Testis (tissue), 3 donors: Measurements from ENCODE around the gene CD101. TPM values are rescaled to one million over a fixed set of nuclear protein-coding genes. Genes with fewer than 3 reads are reported as not detected.
"Not testable (repeated sequence)": the region's sequence is repeated elsewhere in the genome, so short reads cannot be mapped to it uniquely, and the experiment has no call there.

Source experiments
- DNase-seq: peaks from one replicate; pipeline ENCODE4 v3.0.0-alpha.2; 2019
- H3K27ac ChIP-seq, 2 donors: fragments of 200-600 bp; sonication (generic); one replicate each; pipeline ENCODE4 v1.5.1; 2019
- H3K27me3 ChIP-seq: fragments of 200-600 bp; sonication (generic); one replicate; pipeline ENCODE4 v1.5.1; 2019
- H3K36me3 ChIP-seq: fragments of 200-600 bp; sonication (generic); one replicate; pipeline ENCODE4 v1.5.1; 2017; ENCODE audit warnings: low read depth; ENCODE audit errors: missing control alignments
- H3K4me1 ChIP-seq: fragments of 200-600 bp; sonication (generic); one replicate; pipeline ENCODE4 v1.5.1; 2019
- H3K4me3 ChIP-seq, 2 donors: fragments of 200-600 bp; sonication (generic); one replicate each; pipeline ENCODE4 v1.5.1; 2017 to 2019
- H3K9me3 ChIP-seq: fragments of 200-600 bp; sonication (generic); one replicate; pipeline ENCODE4 v1.5.1; 2017
- CTCF ChIP-seq, 3 experiments: fragments of 450-650 bp in 2 of 3; fragments of 200-600 bp in 1 of 3; sonication (generic) in 1 of 3; IDR thresholded peaks; one replicate each; pipeline ENCODE4 v1.5.1; 2016 to 2019; ENCODE audit warnings: antibody characterized with exemption in 3 of 3, mild to moderate bottlenecking in 2 of 3, moderate library complexity in 1 of 3
- POLR2A ChIP-seq: fragments of 450-650 bp; IDR thresholded peaks from one replicate; pipeline ENCODE4 v1.6.1; 2017; ENCODE audit warnings: antibody characterized with exemption, mild to moderate bottlenecking, moderate library complexity
- WGBS, 2 donors: methylation state at CpG; one replicate each; pipeline ENCODE4 v1.1.5; 2018; 5-methylcytosine and 5-hydroxymethylcytosine counted together
- intact Hi-C: fragments of 100-400 bp; cut with DNase I; formaldehyde crosslinking; loops from one replicate; pipeline ENCODE4 v1.15.1; 2023; ENCODE audit warnings: low total_unique reads
- polyA plus RNA-seq: library from polyadenylated mRNA; stranded (reverse); fragments of 350-450 nt; fragmentation: Illumina TruSeq; extraction: RNeasy Lipid Tissue Mini Kit (QIAGEN cat#74804); gene quantifications from one replicate; pipeline ENCODE4 v1.2.3, GENCODE V29; 2014; ENCODE audit warnings: low read depth, low replicate concordance; ENCODE audit not compliant: insufficient read depth
- total RNA-seq, 2 donors: library from RNA; depleted of rRNA; stranded (reverse); fragments of >200 nt; gene quantifications; one replicate each; pipeline ENCODE4 v1.2.3, GENCODE V29; 2016

Gene CD101
- total and polyA plus RNA-seq, 3 donors from 2014 or later: 0.79 to 1.4 (median 1.2) TPM

- intact Hi-C loops: no loop called here
- TF ChIP-seq POLR2A (no peak), CTCF (IDR thresholded peaks at IDR 0.05) (no peak)
- no peaks in the 10 kb centered on the region for H3K36me3 ChIP-seq
- H3K4me1 ChIP-seq: no peaks in the 10 kb centered on the region
- H3K27ac ChIP-seq: no peak overlapping the region
- 95 to 97% methylated on average over 11 of the region's 11 CpGs for WGBS, 2 donors
- no peak overlapping the region for H3K4me3 ChIP-seq
- H3K9me3 ChIP-seq: no peaks in the 10 kb centered on the region
- no peaks in the 10 kb centered on the region for H3K27me3 ChIP-seq
- no peak for DNase-seq
These were observed 34.8 kb upstream of the CD101 start for GRCh38 chr1:116966791-116967190.

GRCh38 chr1:116968724-116969123 lies 32.8 kb upstream of the CD101 start:
- no peaks in the 10 kb centered on the region for H3K9me3 ChIP-seq
- H3K36me3 ChIP-seq: no peaks in the 10 kb centered on the region
- no peak overlapping the region for H3K27ac ChIP-seq
- no peak for TF ChIP-seq POLR2A
- no peak for TF ChIP-seq CTCF (IDR thresholded peaks at IDR 0.05)
- H3K4me3 ChIP-seq: no peak overlapping the region
- H3K4me1 ChIP-seq: no peaks in the 10 kb centered on the region
- no peak for DNase-seq
- 93 to 96% methylated on average over 3 of the region's 3 CpGs for WGBS, 2 donors
- intact Hi-C loops: no loop called here
- no peaks in the 10 kb centered on the region for H3K27me3 ChIP-seq

DNA sequence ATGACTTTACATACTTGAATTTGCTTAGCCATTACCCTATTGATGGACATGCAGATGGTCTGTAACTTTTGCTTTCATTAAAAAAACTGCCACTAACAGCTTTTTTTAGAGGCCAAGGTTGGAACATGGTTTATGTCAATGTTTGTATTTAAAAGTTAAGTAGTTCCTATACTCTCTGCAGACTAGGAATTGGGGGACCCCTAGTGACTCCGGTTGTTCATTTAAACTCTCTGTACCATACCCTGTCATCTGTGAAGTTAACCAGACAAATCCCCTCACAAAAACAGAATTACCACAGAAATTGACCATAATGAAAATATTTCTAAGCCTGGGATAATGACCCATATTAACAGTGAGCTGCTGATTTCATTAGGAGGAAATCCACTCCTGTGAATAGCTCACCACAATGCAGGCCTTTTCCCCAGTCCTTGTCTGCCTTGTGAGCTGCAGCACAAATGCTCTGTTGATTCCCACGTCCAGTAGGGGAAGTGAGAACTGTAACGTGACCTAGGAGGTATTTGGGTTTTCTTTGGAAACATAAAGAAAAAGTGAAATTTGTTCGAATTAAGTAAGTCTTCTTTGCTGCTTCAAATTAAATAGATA lies 30.2 kb upstream of the CD101 start:
- 88 to 89% methylated on average over 4 of the region's 4 CpGs for WGBS, 2 donors
- H3K27ac ChIP-seq: no peak overlapping the region
- no peaks in the 10 kb centered on the region for H3K27me3 ChIP-seq
- H3K4me1 ChIP-seq: no peaks in the 10 kb centered on the region
- TF ChIP-seq CTCF (IDR thresholded peaks at IDR 0.05) (no peak), POLR2A (no peak)
- intact Hi-C loops: no loop called here
- H3K4me3 ChIP-seq: no peak overlapping the region
- no peaks in the 10 kb centered on the region for H3K9me3 ChIP-seq
- DNase-seq: no peak
- no peaks in the 10 kb centered on the region for H3K36me3 ChIP-seq

DNA sequence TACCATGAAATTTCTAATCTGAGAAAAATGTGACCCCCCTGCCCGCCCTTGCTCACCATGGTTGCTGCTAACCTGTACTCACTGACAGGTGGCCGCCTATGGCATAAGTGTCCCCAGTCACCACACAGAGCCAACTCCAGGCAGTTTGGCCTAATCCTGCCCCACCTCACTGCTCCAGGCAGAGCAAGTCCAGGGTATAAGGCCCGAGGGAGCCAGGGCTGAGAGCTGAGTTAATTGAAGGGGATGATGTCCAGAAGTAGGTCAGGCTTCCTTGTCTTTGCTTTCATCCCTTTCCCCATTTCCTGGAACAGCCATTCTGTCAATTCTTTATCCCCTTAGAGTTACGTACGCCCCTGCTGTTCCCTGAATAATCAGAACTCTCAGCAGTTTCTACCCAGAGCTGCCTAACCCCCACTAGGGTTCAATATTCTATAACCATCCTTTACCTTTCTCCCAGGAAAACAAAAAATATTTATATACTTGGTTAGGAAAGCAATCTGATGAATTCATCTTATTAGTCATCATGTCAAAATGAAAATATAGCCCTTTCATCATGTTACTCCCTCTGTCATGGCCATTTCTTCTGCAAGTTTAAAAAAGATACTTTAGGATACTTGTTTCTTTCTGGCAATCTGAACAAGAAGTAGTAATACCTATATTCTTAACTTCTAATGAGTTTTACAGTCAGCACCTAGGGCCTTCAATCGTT lies 29.4 kb upstream of the CD101 start:
- H3K36me3 ChIP-seq: no peaks in the 10 kb centered on the region
- no peaks in the 10 kb centered on the region for H3K9me3 ChIP-seq
- no peaks in the 10 kb centered on the region for H3K4me1 ChIP-seq
- no peak for TF ChIP-seq CTCF (IDR thresholded peaks at IDR 0.05)
- TF ChIP-seq POLR2A: no peak
- H3K27me3 ChIP-seq: no peaks in the 10 kb centered on the region
- intact Hi-C loops: no loop called here
- 90 to 91% methylated on average over 6 of the region's 6 CpGs for WGBS, 2 donors
- no peak overlapping the region for H3K4me3 ChIP-seq
- no peak overlapping the region for H3K27ac ChIP-seq
- no peak for DNase-seq

GRCh38 chr1:116972674-116973030 lies 28.9 kb upstream of the CD101 start:
- Histone ChIP-seq H3K27ac (no peak overlapping the region), H3K4me3 (no peak overlapping the region), H3K27me3 (no peaks in the 10 kb centered on the region), H3K4me1 (no peaks in the 10 kb centered on the region), H3K9me3 (no peaks in the 10 kb centered on the region), H3K36me3 (no peaks in the 10 kb centered on the region)
- intact Hi-C loops: no loop called here
- WGBS, 2 donors: 64 to 82% methylated on average over 2 of the region's 2 CpGs
- DNase-seq: no peak
- TF ChIP-seq POLR2A: no peak
- TF ChIP-seq CTCF (IDR thresholded peaks at IDR 0.05): no peak

GRCh38 chr1:116980309-116980708 lies 21.3 kb upstream of the CD101 start:
- 92 to 94% methylated on average over 1 of the region's 1 CpG for WGBS, 2 donors
- H3K36me3 ChIP-seq, H3K27me3 ChIP-seq, DNase-seq, H3K4me1 ChIP-seq, intact Hi-C loops, H3K9me3 ChIP-seq, H3K27ac ChIP-seq, H3K4me3 ChIP-seq: not testable (repeated sequence)
